Tibial nerve (tissue), 4 donors: ENCODE results near the gene SLC12A8. TPM values are rescaled to one million over a fixed set of nuclear protein-coding genes. Genes with fewer than 3 reads are reported as not detected.

Source experiments
- DNase-seq, 2 donors: peaks; one replicate each; pipeline ENCODE4 v3.0.0-alpha.2; 2019; ENCODE audit warnings: low spot score in 2 of 2
- H3K27ac ChIP-seq, 4 donors: fragments of 200-600 bp; sonication (generic) in 3 of 4; one replicate each; pipeline ENCODE4 v1.5.1; 2017 to 2019; ENCODE audit warnings: mild to moderate bottlenecking in 1 of 4
- H3K27me3 ChIP-seq, 2 donors: fragments of 200-600 bp; sonication (generic) in 1 of 2; one replicate each; pipeline versions ENCODE4 v1.5.1 to v1.6.0; 2017 to 2019
- H3K36me3 ChIP-seq, 3 donors: fragments of 200-600 bp; sonication (generic); one replicate each; pipeline ENCODE4 v1.5.1; 2018 to 2019
- H3K4me1 ChIP-seq, 4 donors: fragments of 200-600 bp; sonication (generic) in 3 of 4; one replicate each; pipeline ENCODE4 v1.5.1; 2017 to 2019
- H3K4me3 ChIP-seq, 4 donors: fragments of 200-600 bp; sonication (generic) in 3 of 4; one replicate each; pipeline ENCODE4 v1.5.1; 2017 to 2019; ENCODE audit warnings: mild to moderate bottlenecking in 1 of 4, moderate library complexity in 1 of 4
- H3K9me3 ChIP-seq, 4 donors: fragments of 200-600 bp; sonication (generic) in 3 of 4; one replicate each; pipeline ENCODE4 v1.5.1; 2017 to 2019
- CTCF ChIP-seq, 5 experiments: fragments of 200-600 bp in 3 of 5; fragments of 450-650 bp in 2 of 5; sonication (generic) in 3 of 5; IDR thresholded peaks; one replicate each; pipeline ENCODE4 v1.5.1; 2016 to 2019; ENCODE audit warnings: antibody characterized with exemption in 5 of 5, mild to moderate bottlenecking in 3 of 5, moderate library complexity in 2 of 5
- EP300 ChIP-seq, 2 donors: sonication (generic); formaldehyde crosslinking; IDR thresholded peaks; one replicate each; pipeline ENCODE4 v1.6.1; 2017; ENCODE audit warnings: antibody characterized with exemption in 2 of 2, mild to moderate bottlenecking in 1 of 2
- POLR2A ChIP-seq, 2 donors: fragments of 450-650 bp; IDR thresholded peaks; one replicate each; pipeline ENCODE4 v1.6.1; 2017; ENCODE audit warnings: antibody characterized with exemption in 2 of 2, mild to moderate bottlenecking in 2 of 2, moderate library complexity in 2 of 2
- WGBS, 2 donors: methylation state at CpG; one replicate each; pipeline ENCODE4 v1.1.5; 2018; 5-methylcytosine and 5-hydroxymethylcytosine counted together
- total RNA-seq, 4 donors: library from RNA; depleted of rRNA; stranded (reverse); fragments of >200 nt; gene quantifications; one replicate each; pipeline ENCODE4 v1.1.0, GENCODE V29; 2016

SLC12A8 gene
- total RNA-seq, 4 donors from 2014 or later, result 0.42 to 1.5 (median 0.84) TPM

GRCh38 chr3:125117631-125118191 is 94.8 kb downstream of the SLC12A8 start:
- H3K4me1 ChIP-seq, result peaks cover 0 to 59% (median 11%) of the 10 kb centered on the region in 4 donors
- WGBS, 2 donors, result 62 to 75% methylated on average over 4 of the region's 4 CpGs
- no peaks in the 10 kb centered on the region for H3K36me3 ChIP-seq
- no peak for DNase-seq
- no peak overlapping the region for H3K4me3 ChIP-seq
- no peaks in the 10 kb centered on the region for H3K27me3 ChIP-seq
- no peak for TF ChIP-seq EP300 (IDR thresholded peaks at IDR 0.05)
- no peak for TF ChIP-seq POLR2A (IDR thresholded peaks at IDR 0.05)
- TF ChIP-seq CTCF (IDR thresholded peaks at IDR 0.05), result no peak
- H3K9me3 ChIP-seq, result no peaks in the 10 kb centered on the region
- H3K27ac ChIP-seq, result no peak overlapping the region

GRCh38 chr3:125116311-125117080 is 96.1 kb downstream of the SLC12A8 start:
- H3K27me3 ChIP-seq, result no peaks in the 10 kb centered on the region
- H3K4me1 ChIP-seq, result peaks cover 0 to 58% (median 11%) of the 10 kb centered on the region in 4 donors
- DNase-seq, result no peak
- H3K36me3 ChIP-seq, result no peaks in the 10 kb centered on the region
- WGBS, 2 donors, result 55 to 61% methylated on average over 6 of the region's 6 CpGs
- H3K9me3 ChIP-seq, result no peaks in the 10 kb centered on the region
- H3K27ac ChIP-seq, result peak overlapping the region in 2 of 4 donors; percentile 44 to 59
- H3K4me3 ChIP-seq, result no peak overlapping the region
- TF ChIP-seq CTCF (IDR thresholded peaks at IDR 0.05) (no peak), EP300 (IDR thresholded peaks at IDR 0.05) (no peak), POLR2A (IDR thresholded peaks at IDR 0.05) (no peak)

GRCh38 chr3:125115640-125116039 is 96.9 kb downstream of the SLC12A8 start:
- H3K27ac ChIP-seq, result peak overlapping the region in 2 of 4 donors; percentile 44 to 59
- H3K36me3 ChIP-seq, result no peaks in the 10 kb centered on the region
- no peak overlapping the region for H3K4me3 ChIP-seq
- TF ChIP-seq EP300 (IDR thresholded peaks at IDR 0.05), result no peak
- no peak for TF ChIP-seq CTCF (IDR thresholded peaks at IDR 0.05)
- no peak for TF ChIP-seq POLR2A (IDR thresholded peaks at IDR 0.05)
- DNase-seq, result no peak
- H3K4me1 ChIP-seq, result peaks cover 0 to 50% (median 8%) of the 10 kb centered on the region in 4 donors
- no peaks in the 10 kb centered on the region for H3K9me3 ChIP-seq
- no peaks in the 10 kb centered on the region for H3K27me3 ChIP-seq
- WGBS, 2 donors, result 52 to 58% methylated on average over 9 of the region's 9 CpGs

- TF ChIP-seq POLR2A (IDR thresholded peaks at IDR 0.05), result no peak
- TF ChIP-seq EP300 (IDR thresholded peaks at IDR 0.05), result no peak
- no peak for TF ChIP-seq CTCF (IDR thresholded peaks at IDR 0.05)
- Histone ChIP-seq H3K4me1 (peaks cover 0 to 34% (median 3%) of the 10 kb centered on the region in 4 donors), H3K36me3 (no peaks in the 10 kb centered on the region), H3K27me3 (no peaks in the 10 kb centered on the region), H3K4me3 (no peak overlapping the region), H3K27ac (no peak overlapping the region), H3K9me3 (no peaks in the 10 kb centered on the region)
- no peak for DNase-seq
- WGBS, 2 donors, result 50 to 53% methylated on average over 1 of the region's 1 CpG
Measured at GRCh38 chr3:125112981-125113380, 99.6 kb downstream of the SLC12A8 start.

- WGBS, 2 donors, result 85 to 90% methylated on average over 3 of the region's 3 CpGs
- Histone ChIP-seq H3K4me3 (no peak overlapping the region), H3K36me3 (no peaks in the 10 kb centered on the region), H3K4me1 (peaks cover 0 to 14% (median 0%) of the 10 kb centered on the region in 4 donors), H3K9me3 (no peaks in the 10 kb centered on the region), H3K27me3 (no peaks in the 10 kb centered on the region), H3K27ac (no peak overlapping the region)
- DNase-seq, result no peak
- no peak for TF ChIP-seq POLR2A (IDR thresholded peaks at IDR 0.05)
- no peak for TF ChIP-seq EP300 (IDR thresholded peaks at IDR 0.05)
- TF ChIP-seq CTCF (IDR thresholded peaks at IDR 0.05), result no peak
Measured at GRCh38 chr3:125110876-125111480, 101.6 kb downstream of the SLC12A8 start.
